ENCODE measurements around the gene HDDC3. TPM values are rescaled to one million over a fixed set of nuclear protein-coding genes. Genes with fewer than 3 reads are reported as not detected.

Gene HDDC3
- total RNA-seq, 1 experiment from 2014 or later: 18.5 TPM

- H3K9me3 ChIP-seq (ENCODE audit: low read length): no peaks in the 10 kb centered on the region
- no peaks in the 10 kb centered on the region for H3K4me1 ChIP-seq (ENCODE audit: insufficient read depth, low read length)
- no peak overlapping the region for H3K9ac ChIP-seq (ENCODE audit: low read length)
- no peaks in the 10 kb centered on the region for H3K9me2 ChIP-seq (replicated peaks; ENCODE audit: low read length)
- intact Hi-C loops (cut with micrococcal nuclease): no loop called here
- DNase-seq (no peak), ATAC-seq (no peak; the same call in 1 of the 2 replicates)
- H3K4me2 ChIP-seq (ENCODE audit: low read length): no peak overlapping the region
- no peaks in the 10 kb centered on the region for H4K20me1 ChIP-seq (ENCODE audit: low read length)
- CTCF ChIA-PET: no interaction called here
- no peaks in the 10 kb centered on the region for H3K27me3 ChIP-seq (ENCODE audit: low read length)
- TF ChIP-seq CTCF (conservative IDR thresholded peaks at IDR 0.05; ENCODE audit: low read depth, low read length): 0 out of 2 replicates have a peak, but pooled peaks have one; percentile 25
- no peak for TF ChIP-seq EZH2phosphoT487 (IDR thresholded peaks at IDR 0.05; ENCODE audit: borderline replicate concordance, low read length)
- no peaks in the 10 kb centered on the region for H3K36me3 ChIP-seq (ENCODE audit: low read depth, low read length)
- BruUV-seq (replicated peaks): no TSS peak
- no peaks in the 10 kb centered on the region for H3F3A ChIP-seq (ENCODE audit: low read length, unreplicated experiment)
- no peaks in the 10 kb centered on the region for H3K79me2 ChIP-seq (ENCODE audit: low read length)
- no peak overlapping the region for H2AFZ ChIP-seq (ENCODE audit: low read length)
- no peak overlapping the region for H3K4me3 ChIP-seq (ENCODE audit: low read length)
- H3K27ac ChIP-seq (ENCODE audit: low read length): no peak overlapping the region
- POLR2A ChIA-PET (ENCODE audit: unreplicated experiment): no interaction called here
These were observed 36.7 kb downstream of the HDDC3 start for GRCh38 chr15:90895571-90896117.

- no peak overlapping the region for H3K4me2 ChIP-seq (ENCODE audit: low read length)
- no peak overlapping the region for H3K4me3 ChIP-seq (ENCODE audit: low read length)
- no peaks in the 10 kb centered on the region for H3F3A ChIP-seq (ENCODE audit: low read length, unreplicated experiment)
- no peaks in the 10 kb centered on the region for H3K9me2 ChIP-seq (replicated peaks; ENCODE audit: low read length)
- no peak overlapping the region for H2AFZ ChIP-seq (ENCODE audit: low read length)
- H3K9ac ChIP-seq (ENCODE audit: low read length): no peak overlapping the region
- H3K27me3 ChIP-seq (ENCODE audit: low read length): no peaks in the 10 kb centered on the region
- intact Hi-C loops (cut with micrococcal nuclease): no loop called here
- ChIA-PET POLR2A (ENCODE audit: unreplicated experiment) (no interaction called here), CTCF (no interaction called here)
- no peaks in the 10 kb centered on the region for H3K4me1 ChIP-seq (ENCODE audit: insufficient read depth, low read length)
- ATAC-seq (no peak), DNase-seq (no peak)
- BruUV-seq (replicated peaks): no TSS peak
- no peaks in the 10 kb centered on the region for H3K9me3 ChIP-seq (ENCODE audit: low read length)
- TF ChIP-seq EZH2phosphoT487 (IDR thresholded peaks at IDR 0.05; ENCODE audit: borderline replicate concordance, low read length): no peak
- peak; percentile 51; the same call in 1 of the 2 replicates for TF ChIP-seq CTCF (conservative IDR thresholded peaks at IDR 0.05; ENCODE audit: low read depth, low read length)
- no peaks in the 10 kb centered on the region for H4K20me1 ChIP-seq (ENCODE audit: low read length)
- no peaks in the 10 kb centered on the region for H3K36me3 ChIP-seq (ENCODE audit: low read depth, low read length)
- no peak overlapping the region for H3K27ac ChIP-seq (ENCODE audit: low read length)
- no peaks in the 10 kb centered on the region for H3K79me2 ChIP-seq (ENCODE audit: low read length)
These were observed 38.9 kb downstream of the HDDC3 start for GRCh38 chr15:90893175-90894090.

GRCh38 chr15:90892498-90893174 is 39.7 kb downstream of the HDDC3 start:
- no peak overlapping the region for H3K4me2 ChIP-seq (ENCODE audit: low read length)
- no peak overlapping the region for H3K4me3 ChIP-seq (ENCODE audit: low read length)
- TF ChIP-seq CTCF (conservative IDR thresholded peaks at IDR 0.05; ENCODE audit: low read depth, low read length): no peak
- no peak for TF ChIP-seq EZH2phosphoT487 (IDR thresholded peaks at IDR 0.05; ENCODE audit: borderline replicate concordance, low read length)
- TF ChIP-seq EZH2 (IDR thresholded peaks at IDR 0.05; ENCODE audit: low read length, unreplicated experiment): no peak
- H3K27me3 ChIP-seq (ENCODE audit: low read length): no peaks in the 10 kb centered on the region
- ChIA-PET POLR2A (ENCODE audit: unreplicated experiment) (no interaction called here), CTCF (no interaction called here)
- intact Hi-C loops (cut with micrococcal nuclease): no loop called here
- ATAC-seq (no peak), DNase-seq (no peak)
- H3K27ac ChIP-seq (ENCODE audit: low read length): no peak overlapping the region
- H3K79me2 ChIP-seq (ENCODE audit: low read length): no peaks in the 10 kb centered on the region
- no peaks in the 10 kb centered on the region for H3K36me3 ChIP-seq (ENCODE audit: low read depth, low read length)
- H3F3A ChIP-seq (ENCODE audit: low read length, unreplicated experiment): no peaks in the 10 kb centered on the region
- no peak overlapping the region for H3K9ac ChIP-seq (ENCODE audit: low read length)
- H3K9me3 ChIP-seq (ENCODE audit: low read length): no peaks in the 10 kb centered on the region
- no peaks in the 10 kb centered on the region for H3K9me2 ChIP-seq (replicated peaks; ENCODE audit: low read length)
- no peaks in the 10 kb centered on the region for H4K20me1 ChIP-seq (ENCODE audit: low read length)
- no peak overlapping the region for H2AFZ ChIP-seq (ENCODE audit: low read length)
- H3K4me1 ChIP-seq (ENCODE audit: insufficient read depth, low read length): no peaks in the 10 kb centered on the region
- BruUV-seq (replicated peaks): no TSS peak
